A673 (cell line): ENCODE data around the gene PLA2G10.

Experiments
- CTCF ChIP-seq: fragments of 300-800, 200-600 bp; sonication (generic); conservative IDR thresholded peaks from 2 replicates; pipeline ENCODE4 v1.5.1; 2017; ENCODE audit warnings: low read depth, mild to moderate bottlenecking, antibody characterized with exemption, low read length, moderate library complexity, mixed read lengths
- EZH2 ChIP-seq: fragments of 200-600 bp; sonication (generic); IDR thresholded peaks from 2 replicates; pipeline ENCODE4 v1.6.1; 2017; ENCODE audit warnings: borderline replicate concordance, low read depth, mild to moderate bottlenecking, mixed read lengths, antibody characterized with exemption, low read length; ENCODE audit not compliant: poor library complexity, severe bottlenecking

- TF ChIP-seq EZH2 (no peak), CTCF (no peak)
Observed at GRCh38 chr16:14629919-14630619, 64.0 kb downstream of the PLA2G10 start, which contains the start of gene PARN.
